Neural crest cell (in vitro differentiated cells): ENCODE results near the gene CDCA5. TPM values are rescaled to one million over a fixed set of nuclear protein-coding genes. Genes with fewer than 3 reads are reported as not detected.

Experiments
- DNase-seq: peaks from one replicate; pipeline ENCODE4 v3.0.0; 2021; ENCODE audit warnings: low read depth, mixed read lengths, low spot score
- H3K27ac Mint-ChIP-seq: one replicate; pipeline ENCODE4 v1.8.0; 2021; ENCODE audit warnings: mild to moderate bottlenecking, mixed read lengths; ENCODE audit not compliant: unreplicated experiment
- H3K27me3 Mint-ChIP-seq: 2 replicates; pipeline ENCODE4 v1.8.0; 2021; ENCODE audit warnings: low read depth, mild to moderate bottlenecking, mixed read lengths
- H3K36me3 Mint-ChIP-seq: 2 replicates; pipeline ENCODE4 v1.8.0; 2021; ENCODE audit warnings: low read depth, mild to moderate bottlenecking, mixed read lengths
- H3K4me1 Mint-ChIP-seq: 2 replicates; pipeline ENCODE4 v1.8.0; 2021; ENCODE audit warnings: mixed read lengths
- H3K4me3 Mint-ChIP-seq: one replicate; pipeline ENCODE4 v1.8.0; 2021; ENCODE audit warnings: mild to moderate bottlenecking, mixed read lengths
- H3K9me3 Mint-ChIP-seq: 2 replicates; pipeline ENCODE4 v1.8.0; 2021; ENCODE audit warnings: mixed read lengths
- total RNA-seq: library from RNA; stranded (reverse); gene quantifications from 2 replicates; pipeline ENCODE4 v1.2.1, GENCODE V29; 2021
- TF ChIP-seq, protein P1 (sequence below): fragments of 200-600 bp; sonication (generic); conservative IDR thresholded peaks from 2 replicates; pipeline ENCODE4 v1.5.0; 2021; ENCODE audit warnings: antibody characterized with exemption, mild to moderate bottlenecking

CDCA5 gene
- total RNA-seq, 1 donor from 2014 or later, result 84.8 TPM

DNA sequence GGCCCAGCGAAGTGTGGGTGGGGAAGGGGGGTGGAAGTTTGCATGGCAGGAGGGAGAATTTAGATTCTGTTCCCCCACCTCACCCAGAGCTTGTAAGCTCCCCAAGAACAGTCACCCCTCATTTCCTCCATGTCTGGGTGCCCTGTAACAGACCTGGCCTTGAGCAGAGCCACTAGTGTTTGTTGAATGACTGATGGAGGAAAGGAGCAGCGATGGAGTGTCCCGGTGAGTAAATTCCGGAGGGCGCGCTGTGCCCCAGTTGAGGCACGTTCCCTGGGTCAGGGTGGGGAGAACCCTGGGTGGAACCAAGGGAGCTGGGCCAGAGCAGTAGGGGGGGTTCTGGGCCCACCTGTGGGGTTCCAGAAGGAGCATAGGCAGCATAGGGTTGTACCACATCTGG is 26.3 kb downstream of the CDCA5 start:
- no peak overlapping the region for H3K27ac Mint-ChIP-seq
- no peaks in the 10 kb centered on the region for H3K36me3 Mint-ChIP-seq
- TF ChIP-seq, protein P1, sequence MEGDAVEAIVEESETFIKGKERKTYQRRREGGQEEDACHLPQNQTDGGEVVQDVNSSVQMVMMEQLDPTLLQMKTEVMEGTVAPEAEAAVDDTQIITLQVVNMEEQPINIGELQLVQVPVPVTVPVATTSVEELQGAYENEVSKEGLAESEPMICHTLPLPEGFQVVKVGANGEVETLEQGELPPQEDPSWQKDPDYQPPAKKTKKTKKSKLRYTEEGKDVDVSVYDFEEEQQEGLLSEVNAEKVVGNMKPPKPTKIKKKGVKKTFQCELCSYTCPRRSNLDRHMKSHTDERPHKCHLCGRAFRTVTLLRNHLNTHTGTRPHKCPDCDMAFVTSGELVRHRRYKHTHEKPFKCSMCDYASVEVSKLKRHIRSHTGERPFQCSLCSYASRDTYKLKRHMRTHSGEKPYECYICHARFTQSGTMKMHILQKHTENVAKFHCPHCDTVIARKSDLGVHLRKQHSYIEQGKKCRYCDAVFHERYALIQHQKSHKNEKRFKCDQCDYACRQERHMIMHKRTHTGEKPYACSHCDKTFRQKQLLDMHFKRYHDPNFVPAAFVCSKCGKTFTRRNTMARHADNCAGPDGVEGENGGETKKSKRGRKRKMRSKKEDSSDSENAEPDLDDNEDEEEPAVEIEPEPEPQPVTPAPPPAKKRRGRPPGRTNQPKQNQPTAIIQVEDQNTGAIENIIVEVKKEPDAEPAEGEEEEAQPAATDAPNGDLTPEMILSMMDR, result no peak
- peaks cover 12% of the 10 kb centered on the region for H3K27me3 Mint-ChIP-seq
- H3K4me3 Mint-ChIP-seq, result no peak overlapping the region
- DNase-seq, result no peak
- H3K9me3 Mint-ChIP-seq, result no peaks in the 10 kb centered on the region
- H3K4me1 Mint-ChIP-seq, result no peaks in the 10 kb centered on the region

DNA sequence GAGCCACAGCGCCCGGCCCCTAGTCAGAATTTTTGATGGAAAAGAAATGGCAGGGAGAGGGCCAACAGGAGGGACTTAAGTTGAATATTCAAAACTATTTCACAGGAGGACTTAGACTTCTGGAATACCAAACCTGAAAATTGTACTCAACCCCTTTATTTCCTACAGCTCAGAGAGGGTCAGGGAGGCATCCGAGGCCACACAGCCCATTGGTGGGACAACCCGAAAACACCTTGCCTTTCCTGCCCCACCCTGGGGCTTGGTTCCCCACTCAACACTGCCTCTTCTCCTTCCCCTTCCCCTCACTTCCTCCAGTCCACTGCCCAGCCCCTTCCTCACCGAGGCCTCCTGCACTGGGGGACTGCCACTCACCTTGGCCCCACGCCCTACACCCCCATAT is 26.8 kb downstream of the CDCA5 start:
- no peaks in the 10 kb centered on the region for H3K9me3 Mint-ChIP-seq
- peaks cover 12% of the 10 kb centered on the region for H3K27me3 Mint-ChIP-seq
- TF ChIP-seq, protein P1, result no peak

DNA sequence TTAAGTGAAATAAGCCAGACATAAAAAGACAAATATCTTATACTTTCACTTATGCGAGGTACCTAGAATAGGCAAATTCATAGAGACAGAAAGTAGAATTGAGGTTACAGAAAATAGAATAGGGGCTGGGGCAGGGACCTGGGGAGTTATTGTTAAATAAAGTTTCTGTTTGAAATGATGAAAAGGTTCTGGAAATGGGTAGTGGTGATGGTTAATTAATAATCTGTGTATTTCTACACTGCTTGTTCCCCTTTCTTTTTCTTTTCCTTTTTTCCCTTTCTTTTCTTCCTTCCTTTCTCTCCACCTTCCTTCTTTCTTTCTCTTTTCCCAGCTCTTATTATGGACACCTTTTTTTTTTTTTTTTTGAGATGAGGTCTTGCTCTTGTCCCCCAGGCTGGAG is 28.3 kb downstream of the CDCA5 start:
- H3K27me3 Mint-ChIP-seq, result peaks cover 7% of the 10 kb centered on the region
- TF ChIP-seq, protein P1, result no peak
- H3K9me3 Mint-ChIP-seq, result no peaks in the 10 kb centered on the region
- no peak overlapping the region for H3K4me3 Mint-ChIP-seq
- no peaks in the 10 kb centered on the region for H3K4me1 Mint-ChIP-seq
- H3K36me3 Mint-ChIP-seq, result no peaks in the 10 kb centered on the region
- DNase-seq, result no peak
- no peak overlapping the region for H3K27ac Mint-ChIP-seq

More for the DNA sequence above, 26.8 kb downstream of the CDCA5 start:
- H3K36me3 Mint-ChIP-seq, result no peaks in the 10 kb centered on the region
- no peak for DNase-seq
- H3K4me1 Mint-ChIP-seq, result no peaks in the 10 kb centered on the region
- no peak overlapping the region for H3K4me3 Mint-ChIP-seq
- no peak overlapping the region for H3K27ac Mint-ChIP-seq

DNA sequence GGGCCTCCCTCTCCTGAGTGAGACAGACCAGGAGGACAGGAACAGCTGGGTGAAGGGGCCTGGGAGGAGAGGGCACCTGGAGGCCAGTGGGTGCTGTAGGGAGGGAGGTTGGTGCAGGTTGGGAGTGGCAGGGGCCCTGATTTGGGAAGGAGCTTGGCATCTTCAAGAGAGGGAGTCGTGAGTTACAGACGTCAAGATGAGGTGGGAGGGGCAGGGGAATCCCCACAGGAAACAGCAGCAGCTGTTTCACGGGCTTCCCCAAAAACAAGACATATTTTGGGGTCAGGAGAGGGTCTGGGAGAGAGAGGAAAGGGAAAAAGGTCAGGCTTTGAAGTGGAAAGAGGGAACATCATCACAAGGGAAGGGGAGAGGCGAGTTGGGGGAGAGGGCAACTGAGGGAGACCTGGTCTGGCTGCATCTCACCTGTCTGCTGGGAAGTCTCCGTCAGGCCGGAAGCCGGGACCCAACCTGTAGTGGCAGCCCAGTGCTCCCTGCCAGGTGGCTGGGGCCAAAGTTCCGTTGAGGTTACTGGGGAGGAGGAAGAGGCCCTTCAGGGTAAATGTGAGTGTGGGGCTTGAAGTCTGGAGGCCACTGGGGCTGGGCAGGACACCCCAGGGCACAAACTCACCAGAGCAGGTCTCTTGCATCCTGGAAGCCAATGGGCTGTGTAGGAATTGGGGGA is 29.9 kb downstream of the CDCA5 start:
- no peak for DNase-seq
- peaks cover 3% of the 10 kb centered on the region for H3K27me3 Mint-ChIP-seq
- H3K36me3 Mint-ChIP-seq, result no peaks in the 10 kb centered on the region
- H3K4me3 Mint-ChIP-seq, result no peak overlapping the region
- TF ChIP-seq, protein P1, result no peak
- no peaks in the 10 kb centered on the region for H3K4me1 Mint-ChIP-seq
- no peaks in the 10 kb centered on the region for H3K9me3 Mint-ChIP-seq
- H3K27ac Mint-ChIP-seq, result no peak overlapping the region

DNA sequence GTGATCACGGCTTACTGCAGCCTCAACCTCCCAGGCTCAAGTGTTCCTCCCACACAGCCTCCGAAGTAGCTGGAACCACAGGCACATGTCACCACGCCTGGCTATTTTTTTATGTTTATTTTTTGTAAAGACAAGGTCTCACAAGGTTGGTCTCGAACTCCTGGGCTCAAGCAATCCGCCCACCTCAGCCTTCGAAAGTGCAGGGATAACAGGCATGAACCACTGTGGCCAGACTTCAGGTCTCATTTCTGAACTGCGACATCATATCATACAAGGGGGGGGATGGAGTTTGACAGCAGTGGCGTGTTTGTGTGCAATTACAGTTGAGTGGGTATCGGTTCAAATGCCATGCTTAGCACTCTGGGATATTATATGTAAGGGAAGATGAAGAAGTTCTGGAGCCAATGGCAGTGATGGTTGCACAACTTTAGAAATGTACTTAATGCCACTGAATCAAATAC is 32.4 kb downstream of the CDCA5 start:
- no peaks in the 10 kb centered on the region for H3K4me1 Mint-ChIP-seq
- H3K4me3 Mint-ChIP-seq, result no peak overlapping the region
- TF ChIP-seq, protein P1, result no peak
- H3K27me3 Mint-ChIP-seq, result peaks cover 3% of the 10 kb centered on the region
- DNase-seq, result no peak
- no peak overlapping the region for H3K27ac Mint-ChIP-seq
- no peaks in the 10 kb centered on the region for H3K36me3 Mint-ChIP-seq
- no peaks in the 10 kb centered on the region for H3K9me3 Mint-ChIP-seq
